ENCODE results near the gene PGLYRP1.

Gene PGLYRP1

DNA sequence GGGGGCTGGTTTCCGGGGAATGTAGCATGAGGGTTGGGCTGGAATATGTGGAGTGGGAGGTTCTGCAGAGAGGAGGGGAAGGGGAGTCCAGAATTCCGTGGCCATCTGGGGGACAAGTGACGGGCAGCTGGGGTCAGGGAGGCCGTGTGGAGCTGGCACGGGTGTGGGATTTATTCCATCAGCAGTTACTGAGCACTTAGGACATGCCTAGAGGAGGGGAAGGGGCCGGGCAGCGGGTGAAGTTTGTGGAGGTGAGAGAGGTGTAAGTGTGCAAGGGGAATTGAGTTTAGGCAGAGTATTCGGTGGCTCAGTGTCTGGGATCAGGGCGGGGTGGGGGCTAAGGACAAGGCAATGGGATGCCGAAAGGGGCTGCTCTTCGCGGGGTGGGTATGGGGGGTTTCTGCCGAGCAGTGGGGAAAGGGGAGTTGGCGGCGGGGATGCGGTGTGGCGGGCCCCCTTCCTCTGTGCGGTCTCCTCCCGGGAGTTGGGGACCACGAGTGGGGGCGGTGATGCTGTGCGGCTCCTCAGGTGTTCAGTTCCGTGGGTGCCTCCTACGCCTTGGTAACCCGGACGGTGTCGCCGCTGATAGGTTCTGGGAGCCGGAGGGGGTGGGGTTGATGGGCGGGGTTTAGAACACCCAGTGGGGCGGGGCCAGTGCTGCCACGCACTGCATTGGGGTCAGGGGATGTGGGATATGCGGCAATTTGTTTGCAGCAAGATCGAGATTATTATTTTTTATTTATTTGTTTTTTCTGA, 22.2 kb downstream of the PGLYRP1 start:
- DNase-seq = peak; percentile 7 to 30

GRCh38 chr19:45999653-46000121, 23.2 kb downstream of the PGLYRP1 start:
- DNase-seq = no peak

DNA sequence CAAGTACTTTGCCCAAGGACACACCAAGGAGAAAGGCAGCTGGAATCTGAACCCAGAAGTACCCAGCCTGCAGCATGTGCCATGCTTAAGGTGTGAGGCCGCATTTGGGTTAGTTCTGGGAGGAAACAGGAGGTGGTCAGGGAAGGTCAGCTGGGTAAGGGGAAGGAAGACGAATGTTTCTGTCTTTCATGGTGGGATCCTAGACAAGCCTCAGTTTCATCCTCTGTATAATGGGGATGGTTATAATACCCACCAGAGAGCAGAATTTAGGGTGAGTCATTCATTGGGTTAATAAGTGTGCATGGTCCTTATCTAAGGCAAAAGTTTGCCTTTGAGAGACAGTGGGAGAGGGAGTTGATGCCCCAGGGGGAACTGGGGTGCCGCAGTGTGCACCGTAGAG, 24.0 kb downstream of the PGLYRP1 start:
- DNase-seq = no peak

- DNase-seq = no peak
Measured at GRCh38 chr19:45996933-45997332, 25.9 kb downstream of the PGLYRP1 start.

- no peak for DNase-seq
Measured at GRCh38 chr19:45995715-45996385, 27.0 kb downstream of the PGLYRP1 start.

GRCh38 chr19:45994998-45995714, 27.7 kb downstream of the PGLYRP1 start, which contains the start of gene CCDC61:
Gene CCDC61, plus strand, starts transcription at chr19:45995467. Its CDS starts 7,552 bp downstream, at chr19:46003019.
- DNase-seq = peak; percentile 98 to 100

DNA sequence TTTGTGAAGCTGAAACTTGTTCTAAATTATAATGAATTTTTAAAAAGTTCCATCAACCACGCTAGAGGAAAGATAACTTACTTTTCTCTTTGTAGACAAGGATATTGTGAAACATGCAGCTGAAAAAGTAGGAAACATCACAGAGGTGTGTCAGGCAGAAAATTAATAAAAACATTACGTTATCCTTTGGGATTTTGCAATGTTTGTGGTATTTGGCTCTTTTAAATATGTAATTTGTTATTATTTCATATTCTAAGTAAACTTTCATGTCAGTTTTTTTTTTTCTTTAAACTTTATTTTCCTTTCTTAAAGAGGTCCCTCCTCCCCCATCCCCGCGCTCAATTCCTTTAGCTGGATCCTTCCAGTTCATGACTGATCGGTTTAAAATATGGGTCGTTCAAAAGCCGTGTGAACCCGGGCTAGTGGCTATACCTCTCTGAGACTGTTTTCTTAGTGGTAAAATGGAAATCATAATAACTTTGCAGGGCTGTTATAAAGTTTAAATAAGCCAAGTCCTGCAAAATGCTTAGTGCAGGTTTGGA, 28.3 kb downstream of the PGLYRP1 start:
- DNase-seq = no peak

GRCh38 chr19:45990113-45990728, 32.6 kb downstream of the PGLYRP1 start:
- DNase-seq = no peak

- no peak for DNase-seq
Measured at GRCh38 chr19:45985321-45985720, 37.5 kb downstream of the PGLYRP1 start.

GRCh38 chr19:45981350-45981749, 41.5 kb downstream of the PGLYRP1 start:
- DNase-seq = peak in 1 of 2 donors; percentile 30

DNA sequence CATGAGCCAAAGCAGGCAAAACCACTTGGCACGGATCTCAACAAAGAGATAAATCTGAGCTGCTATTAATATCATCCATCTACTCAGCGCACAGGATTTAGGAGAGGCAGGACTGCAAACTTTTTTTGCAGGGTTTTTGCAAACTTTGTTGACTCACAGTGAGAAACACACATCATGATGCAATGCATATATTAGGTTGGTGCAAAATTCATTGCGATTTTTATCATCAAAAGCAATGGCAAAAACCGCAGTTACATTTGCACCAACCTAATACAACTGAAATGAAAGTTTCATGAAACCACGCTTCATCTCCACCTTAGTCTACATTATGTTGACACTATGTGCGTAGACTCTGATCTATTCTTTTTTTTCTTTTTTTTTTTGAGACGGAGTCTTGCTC, 44.7 kb downstream of the PGLYRP1 start:
- DNase-seq = no peak

DNA sequence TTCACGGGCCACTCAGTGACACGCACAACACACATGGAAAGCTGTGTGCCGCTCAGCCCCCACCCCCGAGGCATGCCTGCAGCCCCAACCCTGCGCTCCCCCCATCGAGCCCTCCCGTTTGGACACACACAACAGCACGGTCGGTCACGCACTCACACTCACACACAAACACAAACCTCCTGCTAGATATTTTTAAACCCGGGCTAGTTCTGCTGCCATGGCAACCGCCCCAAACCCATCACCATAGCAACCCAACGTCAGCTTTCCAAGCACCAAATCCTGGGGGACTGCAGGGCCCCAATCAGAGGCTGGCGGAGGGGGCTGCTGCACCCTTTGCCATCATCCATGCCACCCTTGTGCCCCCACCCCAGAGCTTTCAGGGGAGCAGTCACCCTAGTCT, 46.7 kb downstream of the PGLYRP1 start:
- no peak for DNase-seq

- DNase-seq = no peak
Measured at GRCh38 chr19:45975306-45976070, 47.4 kb downstream of the PGLYRP1 start.

DNA sequence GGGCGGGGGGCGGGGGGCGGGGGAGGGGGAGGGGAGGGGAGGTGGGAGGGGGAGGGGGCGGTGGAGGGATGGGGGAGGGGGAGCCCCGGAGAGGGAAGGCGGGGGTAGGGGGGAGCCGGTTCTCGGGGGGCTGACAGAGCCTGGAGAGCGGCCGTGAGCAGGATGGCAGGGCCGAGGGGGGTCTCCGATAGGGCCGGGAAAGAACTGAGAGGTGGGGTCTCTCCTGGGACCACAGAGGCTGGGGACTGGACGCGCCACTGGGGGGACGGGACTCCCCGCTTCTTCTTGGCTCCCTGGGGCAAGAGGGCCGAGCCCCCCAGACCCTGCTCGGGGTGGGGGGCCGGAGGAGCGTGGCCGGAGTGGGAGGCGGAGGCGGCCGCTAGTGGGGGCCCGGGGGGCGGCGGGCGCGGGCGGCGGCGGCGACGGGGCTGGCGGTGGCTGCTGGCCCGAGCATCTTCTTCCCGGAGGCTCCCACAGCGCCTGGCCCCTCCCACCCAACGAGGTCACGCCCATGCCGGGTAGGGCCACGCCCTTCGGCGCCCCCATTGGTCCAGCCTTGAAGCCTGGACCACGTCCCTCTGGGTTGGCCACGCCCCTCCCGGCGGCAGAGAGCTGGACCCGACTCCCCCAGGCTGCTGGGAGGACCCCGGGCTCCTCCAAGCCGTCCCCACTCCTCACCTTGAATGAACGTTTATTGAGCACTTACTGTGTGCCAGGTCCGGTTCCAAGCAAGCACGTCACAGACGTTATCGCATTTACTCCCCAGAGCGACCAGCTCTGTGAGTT, 49.1 kb downstream of the PGLYRP1 start, which contains the start of gene NOVA2:
Gene NOVA2, minus strand, starts transcription at position 313 of the 786 bp plus-strand sequence. CDS start 514 bp downstream, outside the sequence.
- peak; percentile 65 to 73 for DNase-seq

DNA sequence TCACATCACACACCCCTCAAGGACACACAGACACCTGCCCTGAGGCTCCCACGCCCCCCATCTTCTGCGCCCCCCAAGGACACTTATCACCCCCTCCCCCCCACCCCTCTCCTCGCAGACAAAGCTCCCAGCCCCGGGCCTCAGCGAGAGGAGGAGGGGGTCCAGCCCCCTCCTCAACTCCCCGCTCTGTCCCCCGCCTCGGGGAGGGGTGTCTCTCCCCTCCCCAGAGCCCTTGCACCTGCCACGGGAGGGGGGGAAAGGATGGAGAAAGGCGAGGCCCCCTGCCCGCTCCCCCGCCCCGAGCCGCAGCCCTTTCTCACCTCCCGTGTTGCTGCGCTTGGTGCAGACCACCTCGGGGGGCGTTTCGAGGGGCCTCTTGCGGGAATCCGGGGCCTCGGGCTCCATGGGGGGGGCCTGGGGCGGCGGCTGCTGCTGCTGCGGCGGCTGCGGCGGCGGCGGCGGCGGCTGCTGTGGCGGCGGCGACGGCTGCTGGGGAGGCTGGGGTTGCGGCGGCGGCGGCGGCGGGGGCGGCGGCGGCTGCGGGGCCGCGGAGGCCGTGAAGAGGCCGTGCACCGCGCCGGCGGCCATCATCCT, 49.8 kb downstream of the PGLYRP1 start:
- no peak for DNase-seq

GRCh38 chr19:45972081-45972946, 50.5 kb downstream of the PGLYRP1 start:
- DNase-seq = no peak

- no peak for DNase-seq
Measured at GRCh38 chr19:45971260-45971902, 51.5 kb downstream of the PGLYRP1 start.

- DNase-seq = no peak
Measured at GRCh38 chr19:45969676-45970075, 53.2 kb downstream of the PGLYRP1 start.
